GM23248 (cell line): ENCODE results near the gene PRR12. TPM values are rescaled to one million over a fixed set of nuclear protein-coding genes. Genes with fewer than 3 reads are reported as not detected.

ENCODE experiments used
- DNase-seq: peaks from one replicate; pipeline ENCODE4 v3.0.0-alpha.2; 2015
- H2AFZ ChIP-seq: fragments of 200-600 bp; sonication (generic); 2 replicates; pipeline ENCODE4 v1.6.1; 2016; ENCODE audit warnings: antibody characterized with exemption
- H3F3A ChIP-seq: fragments of 200-600 bp; sonication (generic); 2 replicates; pipeline ENCODE4 v1.6.1; 2016; ENCODE audit warnings: mild to moderate bottlenecking, antibody characterized with exemption, mixed run types; ENCODE audit not compliant: insufficient read depth
- H3K27ac ChIP-seq: fragments of 200-600 bp; sonication (generic); 2 replicates; pipeline ENCODE4 v1.5.1; 2016; ENCODE audit warnings: mild to moderate bottlenecking
- H3K27me3 ChIP-seq: fragments of 200-600 bp; sonication (generic); replicated peaks from 2 replicates; pipeline ENCODE4 v1.6.1; 2016; ENCODE audit warnings: mild to moderate bottlenecking; ENCODE audit not compliant: insufficient read depth
- H3K36me3 ChIP-seq: fragments of 200-600 bp; sonication (generic); 2 replicates; pipeline ENCODE4 v1.6.1; 2016; ENCODE audit warnings: low read depth, mild to moderate bottlenecking
- H3K4me1 ChIP-seq: fragments of 200-600 bp; sonication (generic); 2 replicates; pipeline ENCODE4 v1.6.1; 2016; ENCODE audit warnings: mild to moderate bottlenecking; ENCODE audit not compliant: insufficient read depth
- H3K4me2 ChIP-seq: fragments of 200-600 bp; sonication (generic); one replicate; pipeline ENCODE4 v1.6.1; 2016; ENCODE audit warnings: mild to moderate bottlenecking; ENCODE audit not compliant: unreplicated experiment
- H3K4me3 ChIP-seq: fragments of 200-600 bp; sonication (generic); 2 replicates; pipeline ENCODE4 v1.5.1; 2016; ENCODE audit warnings: mild to moderate bottlenecking
- H3K79me2 ChIP-seq: fragments of 200-600 bp; sonication (generic); 2 replicates; pipeline ENCODE4 v1.6.1; 2016; ENCODE audit warnings: mild to moderate bottlenecking; ENCODE audit not compliant: insufficient read depth
- H3K9ac ChIP-seq: fragments of 200-600 bp; sonication (generic); 2 replicates; pipeline ENCODE4 v1.6.1; 2016; ENCODE audit warnings: mild to moderate bottlenecking
- H3K9me2 ChIP-seq: fragments of 200-600 bp; sonication (generic); 2 replicates; pipeline ENCODE4 v1.6.1; 2016; ENCODE audit warnings: mixed run types, mild to moderate bottlenecking, moderate library complexity; ENCODE audit not compliant: insufficient read depth
- H3K9me3 ChIP-seq: fragments of 200-600 bp; sonication (generic); one replicate; pipeline ENCODE4 v1.6.1; 2017; ENCODE audit warnings: low read depth
- H4K20me1 ChIP-seq: fragments of 200-600 bp; sonication (generic); 2 replicates; pipeline ENCODE4 v1.6.0; 2016; ENCODE audit not compliant: insufficient read depth
- EZH2 ChIP-seq: fragments of 200-600 bp; sonication (generic); IDR thresholded peaks from 2 replicates; pipeline ENCODE4 v1.6.1; 2018; ENCODE audit warnings: antibody characterized with exemption, mild to moderate bottlenecking; ENCODE audit not compliant: insufficient read depth, poor library complexity, severe bottlenecking
- EZH2phosphoT487 ChIP-seq: fragments of 200-600 bp; sonication (generic); IDR thresholded peaks from 2 replicates; pipeline ENCODE4 v1.6.1; 2018; ENCODE audit warnings: antibody characterized with exemption, moderate library complexity, mild to moderate bottlenecking, low read depth; ENCODE audit not compliant: insufficient read depth
- WGBS, 2 experiments: methylation state at CpG; one replicate each; pipeline ENCODE4 v1.1.6; 2015 to 2017; ENCODE audit warnings: low lambda C conversion rate in 2 of 2, low coverage in 1 of 2; ENCODE audit errors: missing lambda C conversion rate in 2 of 2; 5-methylcytosine and 5-hydroxymethylcytosine counted together
- in situ Hi-C: fragments of 300-500 bp; cut with MboI; formaldehyde crosslinking; loops from 2 replicates; pipeline ENCODE4 v1.15.0; 2020
- polyA plus RNA-seq: library from polyadenylated mRNA; unstranded; fragments of >200 nt; fragmentation: Nextera tagmentation; extraction: Ambion mirVana; gene quantifications from 2 replicates; pipeline ENCODE4 v1.2.1, GENCODE V29; 2016
- total RNA-seq: library from RNA; depleted of rRNA; stranded (reverse); fragments of >200 nt; shearing (Covaris generic); gene quantifications from 2 replicates; pipeline ENCODE4 v1.2.3, GENCODE V29; 2014

Gene PRR12
- total and polyA plus RNA-seq, 2 experiments from 2014 or later: 0.86 to 2.9 TPM

GRCh38 chr19:49583239-49583638 is 7.7 kb upstream of the PRR12 start:
- no peak overlapping the region for H3K9ac ChIP-seq
- no peak overlapping the region for H3K4me2 ChIP-seq
- H2AFZ ChIP-seq: no peak overlapping the region
- no peak for TF ChIP-seq EZH2phosphoT487
- no peak for TF ChIP-seq EZH2
- peaks cover 8% of the 10 kb centered on the region for H3K4me1 ChIP-seq
- H3K4me3 ChIP-seq: no peak overlapping the region
- WGBS, 2 experiments: 27 to 29% methylated on average over 2 of the region's 2 CpGs
- DNase-seq: no peak
- no peaks in the 10 kb centered on the region for H4K20me1 ChIP-seq
- H3K27me3 ChIP-seq: no peaks in the 10 kb centered on the region
- in situ Hi-C loops: no loop called here
- peaks cover 20% of the 10 kb centered on the region for H3K79me2 ChIP-seq
- H3K27ac ChIP-seq: no peak overlapping the region
- no peaks in the 10 kb centered on the region for H3K9me2 ChIP-seq
- H3K9me3 ChIP-seq: no peaks in the 10 kb centered on the region
- H3K36me3 ChIP-seq: no peaks in the 10 kb centered on the region
- H3F3A ChIP-seq: no peaks in the 10 kb centered on the region; the same call in 1 of the 2 replicates

- H2AFZ ChIP-seq: no peak overlapping the region
- in situ Hi-C loops: no loop called here
- no peak overlapping the region for H3K4me3 ChIP-seq
- H3F3A ChIP-seq: no peaks in the 10 kb centered on the region; the same call in 1 of the 2 replicates
- no peak for TF ChIP-seq EZH2phosphoT487
- no peak for DNase-seq
- no peaks in the 10 kb centered on the region for H4K20me1 ChIP-seq
- H3K36me3 ChIP-seq: no peaks in the 10 kb centered on the region
- no peak overlapping the region for H3K27ac ChIP-seq
- H3K9me3 ChIP-seq: no peaks in the 10 kb centered on the region
- no peaks in the 10 kb centered on the region for H3K4me1 ChIP-seq
- H3K27me3 ChIP-seq: no peaks in the 10 kb centered on the region
- H3K4me2 ChIP-seq: no peak overlapping the region
- H3K79me2 ChIP-seq: peaks cover 2% of the 10 kb centered on the region
- no peaks in the 10 kb centered on the region for H3K9me2 ChIP-seq
- H3K9ac ChIP-seq: no peak overlapping the region
- WGBS, 2 experiments: 50 to 51% methylated on average over 8 of the region's 8 CpGs
These were observed 6.0 kb upstream of the PRR12 start for GRCh38 chr19:49585023-49585422.

- Histone ChIP-seq H3K36me3 (no peaks in the 10 kb centered on the region), H3K9me2 (no peaks in the 10 kb centered on the region), H3K4me1 (no peaks in the 10 kb centered on the region), H3K27me3 (no peaks in the 10 kb centered on the region), H3K27ac (no peak overlapping the region), H3F3A (no peaks in the 10 kb centered on the region), H3K9me3 (no peaks in the 10 kb centered on the region), H2AFZ (no peak overlapping the region), H3K4me3 (no peak overlapping the region), H3K4me2 (no peak overlapping the region), H4K20me1 (no peaks in the 10 kb centered on the region), H3K9ac (no peak overlapping the region), H3K79me2 (peaks cover 7% of the 10 kb centered on the region)
- in situ Hi-C loops: no loop called here
- WGBS, 2 experiments: 18 to 28% methylated on average over 8 of the region's 8 CpGs
- no peak for DNase-seq
- no peak for TF ChIP-seq EZH2phosphoT487
- no peak for TF ChIP-seq EZH2
These were observed 3.8 kb upstream of the PRR12 start for GRCh38 chr19:49587227-49587626.

- peaks cover 2% of the 10 kb centered on the region; the same call in 1 of the 2 replicates for H3K4me1 ChIP-seq
- peaks cover 4% of the 10 kb centered on the region; the same call in 1 of the 2 replicates for H3F3A ChIP-seq
- H4K20me1 ChIP-seq: 0 out of 2 replicates have a peak, but pooled peaks cover under 1% of the 10 kb centered on the region
- H3K9me3 ChIP-seq: no peaks in the 10 kb centered on the region
- no peak for DNase-seq
- H3K4me2 ChIP-seq: no peak overlapping the region
- H3K79me2 ChIP-seq: peaks cover 20% of the 10 kb centered on the region
- no peak overlapping the region for H3K27ac ChIP-seq
- H3K4me3 ChIP-seq: no peak overlapping the region
- H3K9me2 ChIP-seq: no peaks in the 10 kb centered on the region
- 62 to 64% methylated on average over 18 of the region's 18 CpGs for WGBS, 2 experiments
- H3K36me3 ChIP-seq: no peaks in the 10 kb centered on the region
- no peak overlapping the region for H3K9ac ChIP-seq
- no peaks in the 10 kb centered on the region for H3K27me3 ChIP-seq
- TF ChIP-seq EZH2: no peak
- TF ChIP-seq EZH2phosphoT487: no peak
- in situ Hi-C loops: no loop called here
- H2AFZ ChIP-seq: no peak overlapping the region
These were observed 2.4 kb upstream of the PRR12 start for GRCh38 chr19:49588365-49589122.
